H1 (cell line): ENCODE data around the gene RGS21. TPM values are rescaled to one million over a fixed set of nuclear protein-coding genes. Genes with fewer than 3 reads are reported as not detected.

Source experiments
- CTCF ChIA-PET: fragments of 300-600 bp; sonication (Branson Sonifier 250); formaldehyde crosslinking; loops from one replicate; lab custom pipeline; 2021; ENCODE audit not compliant: partially characterized antibody; lab: Charles Lee
- POLR2A ChIA-PET: fragments of 300-600 bp; sonication (Branson Sonifier 250); formaldehyde crosslinking; loops from one replicate; lab custom pipeline; 2021; ENCODE audit warnings: inconsistent platforms; ENCODE audit not compliant: partially characterized antibody; lab: Charles Lee
- DNase-seq, 2 experiments: peaks; one replicate each; pipeline versions ENCODE4 v3.0.0 to v3.0.0-alpha.2; 2010 to 2022; ENCODE audit warnings: low spot score in 2 of 2, low read depth in 1 of 2, mixed read lengths in 1 of 2
- FAIRE-seq: peaks from 2 replicates; lab custom pipeline; 2011; peaks lifted over from hg19 to GRCh38; lab: Jason Lieb, UNC
- H2AFZ ChIP-seq: 2 replicates; pipeline ENCODE4 v1.8.1; 2012; ENCODE audit warnings: low read length, inconsistent platforms
- H2AK5ac ChIP-seq: 2 replicates; pipeline ENCODE4 v1.6.1; 2013; ENCODE audit warnings: low read depth, low read length
- H2BK120ac ChIP-seq: replicated peaks from 2 replicates; pipeline ENCODE3; 2013; ENCODE audit warnings: low read depth, low read length, inconsistent platforms
- H2BK12ac ChIP-seq: 2 replicates; pipeline ENCODE4 v1.6.1; 2013; ENCODE audit warnings: low read depth, low read length
- H2BK15ac ChIP-seq: 2 replicates; pipeline ENCODE4 v1.6.1; 2013; ENCODE audit warnings: low read length
- H2BK20ac ChIP-seq: 2 replicates; pipeline ENCODE4 v1.6.1; 2013; ENCODE audit warnings: low read length
- H2BK5ac ChIP-seq: 2 replicates; pipeline ENCODE4 v1.6.1; 2013; ENCODE audit warnings: low read depth, low read length
- H3K14ac ChIP-seq: 2 replicates; pipeline ENCODE4 v1.6.1; 2013; ENCODE audit warnings: inconsistent platforms; ENCODE audit not compliant: insufficient read length
- H3K18ac ChIP-seq: 2 replicates; pipeline ENCODE4 v1.6.1; 2013; ENCODE audit warnings: low read length; ENCODE audit errors: extremely low read depth
- H3K23ac ChIP-seq: 2 replicates; pipeline ENCODE4 v1.6.1; 2013; ENCODE audit warnings: inconsistent platforms; ENCODE audit not compliant: insufficient read length
- H3K23me2 ChIP-seq: 2 replicates; pipeline ENCODE4 v1.6.1; 2013; ENCODE audit warnings: low read depth, low read length
- H3K27ac ChIP-seq: 2 replicates; pipeline ENCODE4 v1.6.1; 2011; ENCODE audit warnings: low read depth, low read length, inconsistent platforms
- H3K27me3 ChIP-seq, 4 experiments: replicated peaks in 1 of 4; 1 replicate in 1 of 4; 2 replicates in 3 of 4; pipeline versions ENCODE4 v1.6.1 to v1.8.1; 2011 to 2013; ENCODE audit warnings: low read length in 3 of 4, mild to moderate bottlenecking in 3 of 4, inconsistent platforms in 2 of 4, mixed read lengths in 2 of 4, moderate library complexity in 1 of 4; ENCODE audit not compliant: control insufficient read depth in 3 of 4, insufficient read depth in 3 of 4; ENCODE audit errors: extremely low read depth in 1 of 4
- H3K36me3 ChIP-seq, 4 experiments: 2 replicates each; pipeline versions ENCODE4 v1.6.1 to v1.8.1; 2011 to 2013; ENCODE audit warnings: mild to moderate bottlenecking in 4 of 4, low read length in 3 of 4, moderate library complexity in 2 of 4, control low read depth in 1 of 4, inconsistent platforms in 1 of 4; ENCODE audit not compliant: insufficient read depth in 4 of 4, control insufficient read depth in 2 of 4
- H3K4ac ChIP-seq: replicated peaks from 2 replicates; pipeline ENCODE3; 2013; ENCODE audit warnings: low read length, low read depth, mixed read lengths, inconsistent platforms; ENCODE audit not compliant: insufficient read length
- H3K4me1 ChIP-seq, 4 experiments: replicated peaks in 1 of 4; 1 replicate in 1 of 4; 2 replicates in 3 of 4; pipeline versions ENCODE4 v1.6.1 to v1.8.1; 2011 to 2013; ENCODE audit warnings: low read length in 3 of 4, inconsistent platforms in 2 of 4, mixed read lengths in 1 of 4; ENCODE audit not compliant: insufficient read depth in 4 of 4, control insufficient read depth in 3 of 4
- H3K4me2 ChIP-seq, 2 experiments: 2 replicates each; pipeline versions ENCODE4 v1.6.1 to v1.8.1; 2011 to 2013; ENCODE audit warnings: low read depth in 2 of 2, low read length in 2 of 2, control low read depth in 1 of 2, inconsistent platforms in 1 of 2, mild to moderate bottlenecking in 1 of 2; ENCODE audit not compliant: insufficient read depth in 1 of 2
- H3K4me3 ChIP-seq, 4 experiments: fragments of 200-600, 300-600 bp in 1 of 4; sonication (generic), shearing (Covaris generic), sonication (Bioruptor Twin) in 1 of 4; 2 replicates each; pipeline versions ENCODE4 v1.5.1 to v1.8.1; 2011 to 2016; ENCODE audit warnings: low read length in 4 of 4, low read depth in 3 of 4, control low read depth in 2 of 4, inconsistent platforms in 2 of 4, mild to moderate bottlenecking in 2 of 4, mixed read lengths in 1 of 4, moderate library complexity in 1 of 4; ENCODE audit not compliant: insufficient read depth in 2 of 4; ENCODE audit errors: extremely low read depth in 1 of 4
- H3K56ac ChIP-seq: replicated peaks from 2 replicates; pipeline ENCODE3; 2013; ENCODE audit warnings: low read depth, mild to moderate bottlenecking, mixed read lengths, low read length, inconsistent platforms; ENCODE audit not compliant: insufficient read length
- H3K79me1 ChIP-seq: 2 replicates; pipeline ENCODE4 v1.6.1; 2013; ENCODE audit warnings: low read depth, low read length, control low read depth
- H3K79me2 ChIP-seq, 2 experiments: 2 replicates each; pipeline versions ENCODE4 v1.6.1 to v1.8.1; 2012 to 2013; ENCODE audit warnings: low read length in 2 of 2, mild to moderate bottlenecking in 2 of 2, inconsistent platforms in 1 of 2; ENCODE audit not compliant: insufficient read depth in 2 of 2, control insufficient read depth in 1 of 2
- H3K9ac ChIP-seq, 4 experiments: replicated peaks in 1 of 4; 1 replicate in 1 of 4; 2 replicates in 3 of 4; pipeline versions ENCODE4 v1.6.1 to v1.8.1; 2011 to 2013; ENCODE audit warnings: low read depth in 3 of 4, low read length in 3 of 4, control low read depth in 2 of 4, mild to moderate bottlenecking in 2 of 4, moderate library complexity in 2 of 4, inconsistent platforms in 1 of 4; ENCODE audit errors: extremely low read depth in 1 of 4
- H3K9me3 ChIP-seq, 2 experiments: 2 replicates each; pipeline versions ENCODE4 v1.6.1 to v1.8.1; 2012 to 2013; ENCODE audit warnings: mild to moderate bottlenecking in 2 of 2, moderate library complexity in 2 of 2, control low read depth in 1 of 2, inconsistent platforms in 1 of 2, low read depth in 1 of 2, low read length in 1 of 2, mixed read lengths in 1 of 2; ENCODE audit not compliant: insufficient read depth in 2 of 2
- H4K20me1 ChIP-seq, 2 experiments: replicated peaks in 1 of 2; 2 replicates each; pipeline versions ENCODE3 to v1.8.1; 2011 to 2013; ENCODE audit warnings: inconsistent platforms in 2 of 2, low read length in 2 of 2, mild to moderate bottlenecking in 1 of 2; ENCODE audit not compliant: insufficient read depth in 2 of 2, control insufficient read depth in 1 of 2
- H4K5ac ChIP-seq: 2 replicates; pipeline ENCODE4 v1.6.1; 2013; ENCODE audit warnings: low read length, low read depth, mixed read lengths, inconsistent platforms; ENCODE audit not compliant: insufficient read length
- H4K8ac ChIP-seq: 2 replicates; pipeline ENCODE4 v1.8.0; 2013; ENCODE audit warnings: mild to moderate bottlenecking, moderate library complexity, low read length, inconsistent platforms; ENCODE audit not compliant: insufficient read depth; ENCODE audit errors: extremely low read depth
- H4K91ac ChIP-seq: replicated peaks from 2 replicates; pipeline ENCODE3; 2013; ENCODE audit warnings: low read length, mixed read lengths, inconsistent platforms; ENCODE audit not compliant: insufficient read length
- YY1 ChIP-seq: IDR thresholded peaks from 2 replicates; pipeline ENCODE4 v1.6.1; 2011; ENCODE audit warnings: low read depth, mild to moderate bottlenecking, low read length
- WGBS, 2 experiments: shearing (Covaris generic) in 1 of 2; methylation state at CpG; one replicate each; pipeline versions ENCODE4 v1.1.6 to v1.1.7; 2013 to 2015; ENCODE audit warnings: low lambda C conversion rate in 2 of 2, mixed read lengths in 2 of 2, inconsistent platforms in 1 of 2, low coverage in 1 of 2, missing lambda C conversion rate in 1 of 2; ENCODE audit not compliant: insufficient replicate concordance in 2 of 2, insufficient coverage in 1 of 2, insufficient read length in 1 of 2; ENCODE audit errors: extremely low coverage in 1 of 2, missing lambda C conversion rate in 1 of 2; 5-methylcytosine and 5-hydroxymethylcytosine counted together
- polyA plus RNA-seq, 7 experiments: library from polyadenylated mRNA; depleted of rRNA in 3 of 7; stranded (reverse) in 5 of 7; unstranded in 2 of 7; fragments of >200 nt in 5 of 7; fragments of 200-250 nt in 2 of 7; gene quantifications; 1 replicate in 5 of 7; 2 replicates in 1 of 7; 4 replicates in 1 of 7; pipeline versions ENCODE4 v1.2.1 to v1.2.3, GENCODE V29; 2011 to 2013; ENCODE audit warnings: missing spikeins in 2 of 7, mixed read lengths in 2 of 7
- total RNA-seq: library from RNA; stranded (reverse); fragmentation: NEBNext Ultra II Directional; extraction: Animal tissue kit (Norgen Biotek cat#: 25700); gene quantifications from 2 replicates; pipeline ENCODE4 v1.2.1, GENCODE V29; 2021

RGS21 gene
- total and polyA plus RNA-seq, 2 of the 8 experiments (the other 6 are each of a cell fraction or from before 2014, with no cell fraction given) = not detected

- H4K5ac ChIP-seq = no peak overlapping the region
- no peak overlapping the region for H3K9ac ChIP-seq
- no peak overlapping the region for H4K8ac ChIP-seq
- TF ChIP-seq YY1 = no peak
- TF ChIP-seq, all 59 proteins: peak for 0
- Histone ChIP-seq H3K27ac (no peak overlapping the region), H3K56ac (no peak overlapping the region), H2BK20ac (no peak overlapping the region), H2BK15ac (no peak overlapping the region), H2AFZ (0 out of 2 replicates have a peak overlapping the region, but pooled peaks have one; percentile 41), H3K4me2 (no peak overlapping the region), H3K23ac (no peak overlapping the region), H3K79me2 (no peaks in the 10 kb centered on the region), H4K91ac (no peak overlapping the region), H3K79me1 (no peaks in the 10 kb centered on the region), H2BK5ac (no peak overlapping the region), H2BK12ac (no peak overlapping the region), H3K23me2 (no peaks in the 10 kb centered on the region), H2AK5ac (no peak overlapping the region), H3K4me1 (no peaks in the 10 kb centered on the region), H3K9me3 (no peaks in the 10 kb centered on the region), H3K14ac (no peak overlapping the region), H3K18ac (no peak overlapping the region), H3K4ac (no peak overlapping the region), H3K36me3 (no peaks in the 10 kb centered on the region), H4K20me1 (no peaks in the 10 kb centered on the region), H2BK120ac (no peak overlapping the region), H3K27me3 (no peaks in the 10 kb centered on the region), H3K4me3 (no peak overlapping the region)
- whole genome bisulfite sequencing, 2 experiments = 73% methylated on average over 3 of the region's 3 CpGs; no CpG with 5 or more reads in 1 of the 2 experiments
- POLR2A ChIA-PET = no interaction called here
- no peak for FAIRE-seq
- no peak for DNase-seq
- CTCF ChIA-PET = interaction anchor here (0.6 kb wide), 1 partner anchor 87 kb away, joined by 3 read pairs; no protein-coding TSS in a partner anchor
Observed at GRCh38 chr1:192350356-192350755, 33.6 kb downstream of the RGS21 start.
